HG02642 (cell line): ENCODE results near the gene STX10.

Experiments used
- ATAC-seq: cut with Tn5 transposase; IDR thresholded peaks from one replicate; pipeline ENCODE4 v1.9.1; 2021; ENCODE audit warnings: mild to moderate bottlenecking; ENCODE audit not compliant: unreplicated experiment, poor library complexity

STX10 gene

GRCh38 chr19:13165162-13165997 lies 15.2 kb upstream of the STX10 start:
- ATAC-seq = no peak

DNA sequence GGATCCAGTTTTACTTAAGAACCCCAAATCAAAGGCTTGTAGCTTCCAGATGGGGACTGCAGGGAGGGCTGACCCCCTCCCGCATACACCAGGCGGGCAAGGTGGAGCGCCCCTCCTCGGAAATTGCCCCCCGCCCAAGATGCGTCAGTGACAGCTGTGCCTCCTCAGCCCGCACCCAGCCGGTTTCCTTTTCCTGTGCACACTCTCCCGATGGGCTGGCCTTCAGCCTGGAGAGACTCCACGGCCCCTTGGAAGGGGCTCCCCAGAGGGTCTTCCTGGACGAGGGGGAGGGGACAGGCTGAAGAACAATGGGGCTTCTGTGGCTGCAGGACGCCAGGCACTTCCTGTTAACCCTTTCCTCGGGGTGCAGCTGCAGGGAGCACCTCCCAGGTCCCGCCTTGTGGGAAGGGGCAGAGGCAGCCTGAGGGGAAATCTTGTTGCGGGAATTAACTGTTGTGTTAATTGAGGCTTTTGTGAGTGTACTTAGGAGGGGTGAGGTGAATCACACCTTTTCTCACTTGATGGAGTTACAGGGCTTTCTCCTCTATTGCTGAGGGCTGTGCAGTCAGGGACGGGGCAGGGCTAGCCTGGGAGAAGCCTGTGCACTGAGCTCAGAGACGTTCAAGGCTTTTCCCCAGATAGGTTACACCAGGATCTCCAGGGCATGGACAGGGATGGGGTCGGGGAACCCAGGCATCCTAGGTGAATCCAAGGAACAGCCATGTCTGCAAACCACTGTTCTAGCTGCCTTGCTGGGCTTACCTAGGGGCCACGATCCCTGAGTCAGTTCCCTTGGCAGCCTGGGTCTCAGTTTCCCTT lies 14.4 kb upstream of the STX10 start:
- ATAC-seq = no peak

DNA sequence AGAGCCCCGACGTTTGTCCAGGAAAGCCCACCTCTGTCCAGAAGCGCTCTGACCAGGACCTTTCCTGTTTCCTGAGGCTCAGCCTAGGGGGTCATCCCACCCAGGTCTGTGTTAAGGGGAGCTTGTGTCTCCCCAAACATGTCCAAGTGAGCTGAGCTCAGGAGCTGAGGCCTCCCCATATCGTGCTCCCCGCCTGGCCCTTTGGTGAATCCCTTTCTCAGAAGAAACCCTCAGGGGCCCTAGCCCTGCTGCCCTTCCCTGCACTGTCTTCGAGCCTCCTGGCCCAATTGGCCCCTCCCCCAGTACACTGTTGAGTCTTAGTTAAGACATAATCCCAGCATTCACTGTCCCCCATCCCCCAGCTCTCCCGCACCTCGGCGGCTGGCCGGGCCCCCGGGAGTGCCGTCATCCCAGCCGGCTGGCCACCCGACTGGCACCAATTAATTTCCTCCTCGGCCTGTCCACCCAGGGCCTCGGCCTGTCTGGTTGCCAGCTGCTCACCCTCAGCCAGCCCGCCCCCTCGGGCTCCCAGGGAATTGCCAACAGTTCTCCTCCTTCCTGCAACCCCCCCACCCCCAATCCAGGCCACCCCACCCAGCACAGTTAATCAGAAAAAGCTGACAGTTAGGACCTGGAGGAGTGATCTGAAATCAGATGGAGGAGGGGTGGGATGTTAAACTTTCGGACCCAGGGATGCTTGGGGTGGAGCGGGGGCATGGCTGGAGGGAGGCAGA lies 13.6 kb upstream of the STX10 start:
- no peak for ATAC-seq

DNA sequence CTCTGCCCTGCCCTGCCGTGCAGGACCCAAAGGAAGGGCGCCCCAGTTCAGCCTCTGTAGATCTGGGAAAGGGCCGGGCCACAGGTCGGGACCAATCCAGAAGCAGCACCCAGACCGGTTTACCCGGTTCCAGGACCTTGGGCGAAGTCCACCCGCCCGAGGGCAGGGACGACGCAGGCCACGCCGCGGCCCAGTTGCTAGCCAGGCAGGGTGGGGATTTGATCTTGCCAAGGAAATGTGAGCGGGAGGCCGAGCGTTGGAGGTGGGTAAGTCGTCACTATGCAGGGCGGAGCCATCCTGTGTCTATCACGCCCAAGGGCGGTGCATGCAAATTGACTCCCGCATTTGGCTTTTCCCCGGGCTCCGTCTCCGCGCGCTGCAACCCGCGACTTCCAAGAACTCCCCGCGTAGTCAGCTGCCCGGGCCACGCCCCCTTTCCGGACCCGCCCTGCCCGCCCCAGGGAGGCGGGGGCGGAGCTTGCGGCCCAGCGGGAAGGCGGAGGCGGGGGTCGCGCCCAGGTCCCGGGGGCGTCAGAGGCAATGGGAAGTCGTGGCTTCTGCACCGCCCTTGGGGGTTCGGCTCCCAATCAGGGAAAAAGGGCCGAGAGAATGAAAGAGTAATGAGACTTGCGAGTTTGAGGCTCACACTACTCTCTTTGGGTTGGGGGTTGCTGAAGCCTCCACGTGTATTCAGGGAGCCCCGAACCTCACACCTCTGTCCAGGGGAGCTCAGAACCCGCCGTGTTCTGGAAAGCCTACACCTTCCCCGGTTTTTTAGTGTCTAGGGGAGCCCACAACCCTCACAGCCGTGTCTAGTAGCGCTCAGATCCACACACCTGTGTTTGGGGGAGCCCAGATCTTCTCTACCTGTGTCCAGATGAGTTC lies 12.8 kb upstream of the STX10 start:
- peak; percentile 50 for ATAC-seq

DNA sequence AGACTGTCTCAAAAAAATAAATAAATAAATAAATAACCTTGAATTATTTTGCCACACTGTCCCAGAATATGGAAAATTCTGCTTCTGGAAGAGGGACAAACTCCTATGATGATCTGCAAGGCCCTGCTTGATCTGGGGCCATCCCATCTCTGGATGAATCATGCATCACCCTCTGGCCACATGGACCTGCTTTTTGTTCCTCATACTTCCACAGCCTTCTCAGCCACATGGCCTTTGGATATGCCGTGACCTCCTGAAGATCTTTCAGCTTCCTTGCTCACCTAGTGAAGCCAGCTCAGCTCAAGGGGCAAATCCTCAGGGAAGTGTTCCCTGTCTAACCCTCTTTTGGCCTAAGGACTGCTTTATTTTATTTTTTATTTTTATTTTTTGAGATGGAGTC lies 10.4 kb upstream of the STX10 start:
- no peak for ATAC-seq

DNA sequence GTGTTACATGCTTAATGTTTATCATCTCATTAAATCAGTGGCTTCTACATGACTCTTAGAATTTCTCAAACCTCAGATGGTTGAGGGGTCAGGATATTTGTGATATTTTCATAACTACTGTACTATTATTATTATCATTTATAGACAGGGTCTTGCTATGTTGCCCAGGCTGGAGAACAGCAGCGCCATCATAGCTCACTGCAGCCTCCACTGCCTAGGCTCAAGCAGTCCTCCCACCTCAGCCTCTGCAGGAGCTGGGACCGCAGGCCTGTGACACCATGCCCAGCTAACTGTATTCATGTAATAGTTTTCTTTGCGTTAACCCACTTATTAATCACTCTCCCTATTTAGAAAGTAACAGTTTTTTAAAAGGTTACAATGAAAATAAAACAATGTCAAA lies 9.5 kb upstream of the STX10 start:
- no peak for ATAC-seq

- ATAC-seq = peak; percentile 12
Measured at GRCh38 chr19:13155472-13156359, 5.5 kb upstream of the STX10 start.

DNA sequence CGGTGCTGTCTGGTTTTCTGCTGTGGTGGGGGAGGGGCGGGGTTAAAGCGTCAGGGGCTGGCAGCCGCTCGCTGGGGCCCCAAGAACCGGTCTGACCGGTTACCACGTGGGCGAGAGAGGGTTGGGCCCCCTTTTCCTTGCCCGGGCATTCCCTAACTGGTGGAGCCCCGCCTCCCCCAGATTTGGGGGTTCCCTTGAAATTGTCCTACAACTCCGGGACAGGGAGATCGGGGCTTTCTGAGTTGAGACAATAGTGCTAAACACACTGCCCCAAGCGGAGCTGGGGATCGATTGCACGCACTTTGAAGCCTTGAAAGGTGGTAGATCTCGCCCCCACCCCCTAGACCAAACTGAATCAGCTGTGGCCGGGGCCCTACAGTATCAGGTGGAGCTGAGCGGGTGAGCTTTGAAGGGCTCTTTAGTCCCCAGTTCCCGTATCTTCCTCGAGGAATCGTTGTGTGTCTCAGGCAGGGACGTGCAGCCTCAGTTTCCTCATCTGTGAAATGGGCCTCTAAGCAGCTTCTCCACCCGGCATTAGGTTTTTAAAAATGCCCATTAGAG lies 4.8 kb upstream of the STX10 start:
- no peak for ATAC-seq

DNA sequence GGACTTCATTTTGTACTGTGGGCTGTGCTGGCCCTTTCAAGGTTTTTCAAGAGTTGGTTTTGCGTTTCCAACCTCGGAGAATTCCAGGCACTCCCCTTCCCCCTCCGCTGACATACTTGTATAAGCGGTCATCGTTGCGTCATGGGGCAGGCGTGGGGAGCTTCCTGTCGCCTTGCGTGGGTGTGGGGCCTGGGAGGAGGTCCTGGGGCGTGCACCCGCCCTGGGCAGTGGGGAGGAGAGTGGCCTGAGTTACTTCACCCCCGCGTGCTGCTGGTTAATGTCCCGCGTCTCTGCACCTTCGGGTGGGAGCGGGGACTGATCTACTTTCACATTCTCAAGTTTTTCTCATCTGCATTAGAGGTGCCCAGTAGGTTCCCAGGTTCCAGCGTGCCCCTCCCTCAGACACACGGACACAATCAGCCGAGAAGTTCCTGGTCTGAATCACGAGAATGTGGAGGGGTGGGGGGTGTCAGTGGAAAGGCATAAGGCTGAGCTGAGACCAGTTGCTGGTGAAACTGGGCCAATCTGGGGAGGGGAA lies 4.1 kb upstream of the STX10 start:
- no peak for ATAC-seq

GRCh38 chr19:13153569-13154240 lies 3.5 kb upstream of the STX10 start:
- no peak for ATAC-seq

DNA sequence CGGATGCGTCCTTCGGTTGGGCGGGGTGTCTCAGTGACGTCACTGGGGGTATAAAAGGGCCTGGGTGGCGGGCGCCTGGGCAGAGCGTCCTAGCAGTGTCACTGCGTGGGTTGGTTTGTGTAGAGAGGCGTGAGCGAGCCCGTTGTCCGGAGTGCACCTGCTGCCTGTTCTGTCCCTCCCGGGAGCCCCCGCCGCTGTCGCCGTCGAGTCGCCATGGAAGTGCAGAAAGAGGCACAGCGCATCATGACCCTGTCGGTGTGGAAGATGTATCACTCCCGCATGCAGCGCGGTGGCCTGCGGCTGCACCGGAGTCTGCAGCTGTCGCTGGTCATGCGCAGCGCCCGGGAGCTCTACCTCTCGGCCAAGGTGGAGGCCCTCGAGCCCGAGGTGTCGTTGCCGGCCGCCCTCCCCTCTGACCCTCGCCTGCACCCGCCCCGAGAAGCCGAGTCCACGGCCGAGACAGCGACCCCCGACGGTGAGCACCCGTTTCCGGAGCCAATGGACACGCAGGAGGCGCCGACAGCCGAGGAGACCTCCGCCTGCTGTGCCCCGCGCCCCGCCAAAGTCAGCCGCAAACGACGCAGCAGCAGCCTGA lies 2.9 kb upstream of the STX10 start:
- ATAC-seq = peak; percentile 34

GRCh38 chr19:13152356-13152973 lies 2.3 kb upstream of the STX10 start:
- ATAC-seq = peak; percentile 12

DNA sequence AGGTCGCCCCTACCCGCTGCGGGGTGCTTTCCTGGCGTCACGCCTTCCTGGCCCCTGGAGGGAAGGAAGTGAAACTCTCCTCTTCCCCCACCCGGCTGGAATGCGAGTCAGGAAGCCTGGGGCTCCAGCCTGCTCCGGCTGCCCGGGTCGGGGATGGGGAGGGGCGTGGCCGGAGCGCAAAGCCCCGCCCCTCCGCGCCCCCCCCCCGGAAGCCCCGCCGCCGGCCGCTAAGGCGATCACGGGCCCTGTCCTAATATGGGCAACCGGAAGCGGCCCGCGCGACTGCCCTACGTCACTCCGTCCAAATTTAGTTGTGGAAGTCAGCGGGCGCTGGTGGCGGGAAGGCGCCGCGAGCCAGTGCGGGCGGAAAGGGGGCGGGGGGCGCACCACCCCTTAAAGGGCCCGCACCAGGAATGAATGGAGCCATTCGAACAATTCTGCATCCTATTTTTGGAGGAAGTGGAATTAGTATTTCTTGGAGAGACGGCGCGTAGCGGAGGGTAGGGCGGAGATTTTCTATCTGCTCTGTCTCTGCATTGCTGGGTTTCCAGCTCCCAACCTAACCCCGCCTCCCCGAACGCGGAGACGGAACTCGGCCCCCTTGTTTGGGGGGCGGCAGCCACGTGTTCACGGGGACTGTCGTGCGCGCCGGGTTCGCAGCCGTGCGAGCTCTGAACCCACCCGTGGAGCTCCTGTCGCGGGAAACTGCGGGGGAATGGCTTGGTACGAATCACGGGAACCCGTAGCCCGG lies 1.6 kb upstream of the STX10 start:
- ATAC-seq = peak; percentile 37

DNA sequence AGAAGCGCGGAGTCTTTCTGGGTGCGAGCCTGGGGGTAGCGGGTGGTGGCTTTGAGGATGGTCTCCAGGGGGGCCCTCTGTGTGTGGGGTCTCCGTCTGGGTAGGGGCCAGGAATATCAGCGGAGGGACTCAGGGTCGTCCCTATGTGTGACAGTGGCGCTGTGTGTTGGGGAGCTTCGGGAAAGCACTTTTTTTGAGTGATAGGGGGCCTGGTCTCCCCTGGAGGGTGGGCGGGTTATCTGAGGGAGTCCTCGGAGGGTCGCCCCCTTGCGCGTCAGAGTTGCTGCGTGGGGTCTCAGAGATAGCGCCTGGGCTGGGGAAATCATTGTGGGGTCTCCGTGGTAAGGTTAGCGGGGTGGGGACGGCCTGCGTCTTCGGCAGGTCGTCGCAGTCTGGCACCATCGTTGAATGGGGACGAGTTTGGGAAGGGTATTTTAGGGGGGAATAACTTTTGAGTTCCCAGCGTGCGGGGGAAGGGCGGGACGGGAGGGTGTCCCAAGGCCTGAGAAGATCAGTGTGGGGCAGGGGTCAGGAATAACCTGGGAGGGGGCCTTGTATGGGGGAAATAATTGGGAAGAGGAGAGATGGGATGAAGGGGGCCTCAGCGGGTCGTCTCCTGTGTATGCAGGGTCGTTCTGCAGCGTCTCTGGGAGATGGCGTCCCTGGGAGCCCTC lies 893 bp upstream of the STX10 start:
- ATAC-seq = no peak

GRCh38 chr19:13149628-13150186 lies 468 bp downstream of the STX10 start:
- ATAC-seq = peak; percentile 2
